ENCODE data around the gene PHTF1. TPM values are rescaled to one million over a fixed set of nuclear protein-coding genes. Genes with fewer than 3 reads are reported as not detected.

PHTF1 gene
- total RNA-seq, 1 donor from 2014 or later: 48.5 TPM

DNA sequence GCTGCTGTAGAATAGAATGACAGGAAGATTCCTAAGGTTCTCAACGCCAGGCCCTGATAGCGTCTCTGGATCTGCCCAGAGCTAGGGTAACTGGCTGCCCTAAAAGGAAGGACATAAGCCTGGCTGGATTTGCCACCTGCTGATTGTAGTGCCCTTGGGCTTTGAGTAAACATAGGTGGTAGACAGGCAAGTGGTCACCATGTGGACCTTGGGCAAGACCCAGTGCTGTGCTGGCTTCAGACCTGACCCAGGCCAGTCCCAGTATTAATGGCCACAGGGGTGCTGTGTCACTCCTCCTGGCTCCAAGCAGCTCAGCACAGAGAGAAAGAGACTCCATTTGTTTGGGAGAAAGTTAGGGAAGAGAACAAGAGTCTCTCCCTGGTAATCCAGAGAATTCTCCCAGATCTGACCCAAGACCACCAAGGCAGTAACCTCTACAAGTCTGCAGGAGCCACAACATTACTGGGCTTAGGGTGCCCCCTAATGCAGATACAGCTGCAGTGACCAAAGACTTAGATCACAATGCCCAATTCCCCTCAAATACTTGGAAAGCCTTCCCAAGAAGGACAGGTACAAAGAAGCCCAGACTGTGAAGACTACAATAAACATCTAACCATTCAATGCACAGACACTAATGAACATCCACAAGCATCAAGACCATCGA is 44.5 kb downstream of the PHTF1 start:
- Mint-ChIP-seq H3K9me3 (peaks cover 19% of the 10 kb centered on the region), H3K4me1 (no peaks in the 10 kb centered on the region), H3K36me3 (ENCODE audit: low read depth) (peaks cover 52% of the 10 kb centered on the region), H3K27ac (ENCODE audit: unreplicated experiment) (peak overlapping the region; percentile 2), H3K4me3 (no peak overlapping the region), H3K27me3 (ENCODE audit: low read depth) (no peaks in the 10 kb centered on the region)
- TF ChIP-seq, protein P1, sequence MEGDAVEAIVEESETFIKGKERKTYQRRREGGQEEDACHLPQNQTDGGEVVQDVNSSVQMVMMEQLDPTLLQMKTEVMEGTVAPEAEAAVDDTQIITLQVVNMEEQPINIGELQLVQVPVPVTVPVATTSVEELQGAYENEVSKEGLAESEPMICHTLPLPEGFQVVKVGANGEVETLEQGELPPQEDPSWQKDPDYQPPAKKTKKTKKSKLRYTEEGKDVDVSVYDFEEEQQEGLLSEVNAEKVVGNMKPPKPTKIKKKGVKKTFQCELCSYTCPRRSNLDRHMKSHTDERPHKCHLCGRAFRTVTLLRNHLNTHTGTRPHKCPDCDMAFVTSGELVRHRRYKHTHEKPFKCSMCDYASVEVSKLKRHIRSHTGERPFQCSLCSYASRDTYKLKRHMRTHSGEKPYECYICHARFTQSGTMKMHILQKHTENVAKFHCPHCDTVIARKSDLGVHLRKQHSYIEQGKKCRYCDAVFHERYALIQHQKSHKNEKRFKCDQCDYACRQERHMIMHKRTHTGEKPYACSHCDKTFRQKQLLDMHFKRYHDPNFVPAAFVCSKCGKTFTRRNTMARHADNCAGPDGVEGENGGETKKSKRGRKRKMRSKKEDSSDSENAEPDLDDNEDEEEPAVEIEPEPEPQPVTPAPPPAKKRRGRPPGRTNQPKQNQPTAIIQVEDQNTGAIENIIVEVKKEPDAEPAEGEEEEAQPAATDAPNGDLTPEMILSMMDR (conservative IDR thresholded peaks at IDR 0.05): no peak
- DNase-seq (ENCODE audit: low read depth, low spot score): no peak

DNA sequence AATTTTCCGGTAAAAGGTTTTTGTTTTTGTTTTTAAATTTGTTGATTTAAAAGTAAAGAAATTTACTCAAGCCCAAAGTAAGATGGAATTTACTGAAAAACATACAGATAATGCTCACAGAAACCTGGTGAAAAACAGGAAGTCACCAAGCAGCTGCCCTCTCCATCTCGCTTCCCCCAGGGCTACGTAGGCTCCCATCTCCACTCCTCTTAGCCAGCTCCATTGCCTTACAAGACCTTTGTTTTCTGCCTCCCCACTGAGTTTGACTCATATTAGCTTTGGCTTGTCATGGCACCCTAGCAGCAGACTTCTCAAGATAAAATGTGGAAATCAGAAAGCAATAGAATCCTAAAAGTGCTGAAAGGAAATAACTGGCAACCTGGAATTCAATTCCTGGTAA is 57.9 kb downstream of the PHTF1 start:
- Mint-ChIP-seq H3K4me1 (peaks cover 4% of the 10 kb centered on the region), H3K36me3 (ENCODE audit: low read depth) (peaks cover 33% of the 10 kb centered on the region), H3K9me3 (no peaks in the 10 kb centered on the region), H3K4me3 (no peak overlapping the region), H3K27ac (ENCODE audit: unreplicated experiment) (no peak overlapping the region), H3K27me3 (ENCODE audit: low read depth) (no peaks in the 10 kb centered on the region)
- DNase-seq (ENCODE audit: low read depth, low spot score): no peak
- TF ChIP-seq, protein P1 (conservative IDR thresholded peaks at IDR 0.05): no peak

DNA sequence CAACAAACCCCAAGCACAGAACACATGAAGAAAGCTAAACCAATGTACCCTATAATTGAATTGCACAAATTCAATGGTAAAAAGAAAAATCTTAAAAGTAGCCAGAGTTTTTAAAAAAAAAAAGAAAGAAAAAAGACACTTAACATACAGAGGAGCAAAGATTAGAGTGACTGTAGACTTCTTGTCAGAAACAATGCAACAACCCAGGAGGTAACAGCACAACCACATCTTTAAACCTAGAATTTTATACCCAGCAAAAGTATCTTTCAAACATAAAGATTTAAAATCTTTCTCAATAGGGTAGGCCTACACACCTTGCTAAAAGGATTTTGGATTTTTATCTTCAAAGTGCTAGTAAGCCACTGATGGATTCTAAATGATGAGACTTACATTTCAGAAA is 64.4 kb downstream of the PHTF1 start:
- H3K27ac Mint-ChIP-seq (ENCODE audit: unreplicated experiment): no peak overlapping the region
- TF ChIP-seq, protein P1 (conservative IDR thresholded peaks at IDR 0.05): no peak
- no peak overlapping the region for H3K4me3 Mint-ChIP-seq
- H3K9me3 Mint-ChIP-seq: peaks cover 15% of the 10 kb centered on the region
- no peak for DNase-seq (ENCODE audit: low read depth, low spot score)
- peaks cover 86% of the 10 kb centered on the region for H3K36me3 Mint-ChIP-seq (ENCODE audit: low read depth)
- no peaks in the 10 kb centered on the region for H3K4me1 Mint-ChIP-seq
- no peaks in the 10 kb centered on the region for H3K27me3 Mint-ChIP-seq (ENCODE audit: low read depth)

DNA sequence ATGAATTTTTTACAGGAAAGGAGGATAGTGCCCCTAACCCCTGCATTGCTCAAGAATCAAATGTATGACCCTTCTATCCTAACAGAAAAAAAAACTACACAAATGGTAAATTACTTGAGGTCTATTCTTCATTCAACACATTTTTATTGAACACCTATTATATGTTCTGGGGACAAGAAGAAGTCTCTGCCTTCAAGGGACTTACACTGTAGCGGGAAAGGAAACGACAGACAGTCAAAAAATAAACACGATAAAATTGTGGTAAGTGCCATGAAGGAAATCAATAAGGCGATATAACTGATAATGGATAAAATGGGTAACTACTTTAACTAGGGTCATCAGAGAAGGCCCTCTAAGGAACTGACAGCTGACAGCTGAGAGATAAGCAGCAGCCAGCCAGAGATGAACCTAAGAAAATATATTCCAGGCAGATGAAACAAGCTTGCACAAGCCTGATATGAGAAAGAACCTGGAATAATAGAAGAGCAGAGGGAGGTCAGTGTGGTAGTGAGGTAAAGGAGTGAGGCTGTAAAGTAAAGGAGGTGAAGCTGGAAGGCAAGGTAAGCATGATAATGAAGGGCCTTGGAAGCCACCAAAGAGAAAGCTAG is 66.4 kb downstream of the PHTF1 start:
- peaks cover 18% of the 10 kb centered on the region for H3K9me3 Mint-ChIP-seq
- TF ChIP-seq, protein P1 (conservative IDR thresholded peaks at IDR 0.05): no peak
- DNase-seq (ENCODE audit: low read depth, low spot score): no peak
- no peak overlapping the region for H3K4me3 Mint-ChIP-seq
- no peak overlapping the region for H3K27ac Mint-ChIP-seq (ENCODE audit: unreplicated experiment)
- H3K27me3 Mint-ChIP-seq (ENCODE audit: low read depth): no peaks in the 10 kb centered on the region
- no peaks in the 10 kb centered on the region for H3K4me1 Mint-ChIP-seq
- peaks cover 82% of the 10 kb centered on the region for H3K36me3 Mint-ChIP-seq (ENCODE audit: low read depth)

DNA sequence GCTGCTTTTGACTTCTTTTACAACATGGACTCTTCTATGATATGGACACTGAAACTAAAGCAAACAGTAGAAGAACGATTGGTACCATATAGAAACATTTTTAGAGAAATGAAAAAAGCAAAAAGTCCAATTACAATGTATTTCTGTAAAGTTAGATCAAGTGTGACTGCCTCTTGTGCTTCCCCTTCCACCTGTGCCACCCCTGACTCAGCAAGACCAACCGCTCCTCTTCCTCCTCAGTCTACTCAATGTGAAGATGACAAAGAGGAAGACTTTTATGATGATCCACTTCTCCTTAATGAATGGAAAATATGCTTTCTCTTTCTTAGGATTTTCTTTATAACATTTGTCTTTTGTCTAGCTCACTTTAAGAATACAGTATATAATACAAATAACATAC is 66.9 kb downstream of the PHTF1 start:
- H3K9me3 Mint-ChIP-seq: peaks cover 18% of the 10 kb centered on the region

More for the DNA sequence above, 66.9 kb downstream of the PHTF1 start:
- peaks cover 76% of the 10 kb centered on the region for H3K36me3 Mint-ChIP-seq (ENCODE audit: low read depth)
- no peak overlapping the region for H3K4me3 Mint-ChIP-seq
- no peak overlapping the region for H3K27ac Mint-ChIP-seq (ENCODE audit: unreplicated experiment)
- H3K4me1 Mint-ChIP-seq: no peaks in the 10 kb centered on the region
- TF ChIP-seq, protein P1 (conservative IDR thresholded peaks at IDR 0.05): no peak
- no peaks in the 10 kb centered on the region for H3K27me3 Mint-ChIP-seq (ENCODE audit: low read depth)
- DNase-seq (ENCODE audit: low read depth, low spot score): no peak

Measured in neural crest cell (in vitro differentiated cells).